Measurements from ENCODE around the gene SBF2.

SBF2 gene

GRCh38 chr11:10076458-10077141, 217.4 kb downstream of the SBF2 start:
- H3K79me2 ChIP-seq (ENCODE audit: control insufficient read depth, low read length): no peaks in the 10 kb centered on the region
- no peaks in the 10 kb centered on the region for H4K20me1 ChIP-seq (ENCODE audit: control insufficient read depth, insufficient read depth, low read depth, low read length)
- no peak for TF ChIP-seq EZH2phosphoT487 (IDR thresholded peaks at IDR 0.05; ENCODE audit: borderline replicate concordance, low read length)
- TF ChIP-seq, protein P1, sequence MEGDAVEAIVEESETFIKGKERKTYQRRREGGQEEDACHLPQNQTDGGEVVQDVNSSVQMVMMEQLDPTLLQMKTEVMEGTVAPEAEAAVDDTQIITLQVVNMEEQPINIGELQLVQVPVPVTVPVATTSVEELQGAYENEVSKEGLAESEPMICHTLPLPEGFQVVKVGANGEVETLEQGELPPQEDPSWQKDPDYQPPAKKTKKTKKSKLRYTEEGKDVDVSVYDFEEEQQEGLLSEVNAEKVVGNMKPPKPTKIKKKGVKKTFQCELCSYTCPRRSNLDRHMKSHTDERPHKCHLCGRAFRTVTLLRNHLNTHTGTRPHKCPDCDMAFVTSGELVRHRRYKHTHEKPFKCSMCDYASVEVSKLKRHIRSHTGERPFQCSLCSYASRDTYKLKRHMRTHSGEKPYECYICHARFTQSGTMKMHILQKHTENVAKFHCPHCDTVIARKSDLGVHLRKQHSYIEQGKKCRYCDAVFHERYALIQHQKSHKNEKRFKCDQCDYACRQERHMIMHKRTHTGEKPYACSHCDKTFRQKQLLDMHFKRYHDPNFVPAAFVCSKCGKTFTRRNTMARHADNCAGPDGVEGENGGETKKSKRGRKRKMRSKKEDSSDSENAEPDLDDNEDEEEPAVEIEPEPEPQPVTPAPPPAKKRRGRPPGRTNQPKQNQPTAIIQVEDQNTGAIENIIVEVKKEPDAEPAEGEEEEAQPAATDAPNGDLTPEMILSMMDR (IDR thresholded peaks at IDR 0.05; ENCODE audit: low read depth, low read length, poor library complexity, severe bottlenecking): peak; percentile 90
- no peak overlapping the region for H3K4me3 ChIP-seq (ENCODE audit: low read length)
- H3K4me1 ChIP-seq (ENCODE audit: control insufficient read depth, low read length): no peaks in the 10 kb centered on the region
- H3K27ac ChIP-seq (ENCODE audit: low read depth, low read length): no peak overlapping the region
- no peaks in the 10 kb centered on the region for H3K9me2 ChIP-seq (replicated peaks; ENCODE audit: control insufficient read depth, low read length)
- no peaks in the 10 kb centered on the region for H3K27me3 ChIP-seq (ENCODE audit: control insufficient read depth, low read length)
- no peaks in the 10 kb centered on the region for H3K36me3 ChIP-seq (ENCODE audit: control insufficient read depth, low read length)
- no peaks in the 10 kb centered on the region for H3F3A ChIP-seq (ENCODE audit: control insufficient read depth, insufficient read depth)
- no peak overlapping the region for H3K4me2 ChIP-seq (ENCODE audit: low read length)
- H3K9me3 ChIP-seq (ENCODE audit: control insufficient read depth, insufficient read depth, low read length): no peaks in the 10 kb centered on the region

DNA sequence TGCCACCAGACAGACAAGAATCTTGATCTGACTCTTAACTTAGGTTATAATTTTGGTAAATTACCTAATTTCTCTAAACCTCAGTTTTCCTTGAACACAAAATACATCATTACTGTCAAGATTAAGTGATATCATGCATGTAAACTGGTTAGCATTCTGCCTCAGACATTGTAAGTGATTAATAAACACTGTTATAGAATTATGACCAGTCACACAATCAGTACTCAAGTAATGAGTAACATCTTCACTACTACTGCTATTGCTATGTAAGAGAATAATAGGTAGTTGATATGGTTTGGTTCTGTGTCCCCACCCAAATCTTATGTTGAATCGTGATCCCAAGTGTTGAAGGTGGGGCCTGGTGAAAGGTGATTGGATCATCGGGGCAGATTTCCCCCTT, 218.9 kb downstream of the SBF2 start:
- no peaks in the 10 kb centered on the region for H3K9me2 ChIP-seq (replicated peaks; ENCODE audit: control insufficient read depth, low read length)
- H3K27me3 ChIP-seq (ENCODE audit: control insufficient read depth, low read length): no peaks in the 10 kb centered on the region
- no peak overlapping the region for H3K27ac ChIP-seq (ENCODE audit: low read depth, low read length)
- no peak overlapping the region for H3K4me3 ChIP-seq (ENCODE audit: low read length)
- no peak overlapping the region for H3K4me2 ChIP-seq (ENCODE audit: low read length)
- no peaks in the 10 kb centered on the region for H4K20me1 ChIP-seq (ENCODE audit: control insufficient read depth, insufficient read depth, low read depth, low read length)
- TF ChIP-seq EZH2phosphoT487 (IDR thresholded peaks at IDR 0.05; ENCODE audit: borderline replicate concordance, low read length): no peak
- TF ChIP-seq, protein P1 (IDR thresholded peaks at IDR 0.05; ENCODE audit: low read depth, low read length, poor library complexity, severe bottlenecking): no peak
- H3K9me3 ChIP-seq (ENCODE audit: control insufficient read depth, insufficient read depth, low read length): no peaks in the 10 kb centered on the region
- H3F3A ChIP-seq (ENCODE audit: control insufficient read depth, insufficient read depth): no peaks in the 10 kb centered on the region
- H3K79me2 ChIP-seq (ENCODE audit: control insufficient read depth, low read length): no peaks in the 10 kb centered on the region
- H3K4me1 ChIP-seq (ENCODE audit: control insufficient read depth, low read length): no peaks in the 10 kb centered on the region
- no peaks in the 10 kb centered on the region for H3K36me3 ChIP-seq (ENCODE audit: control insufficient read depth, low read length)

- no peak overlapping the region for H3K4me2 ChIP-seq (ENCODE audit: low read length)
- TF ChIP-seq EZH2phosphoT487 (IDR thresholded peaks at IDR 0.05; ENCODE audit: borderline replicate concordance, low read length): no peak
- TF ChIP-seq, protein P1 (IDR thresholded peaks at IDR 0.05; ENCODE audit: low read depth, low read length, poor library complexity, severe bottlenecking): no peak
- H3K79me2 ChIP-seq (ENCODE audit: control insufficient read depth, low read length): no peaks in the 10 kb centered on the region
- H3K4me3 ChIP-seq (ENCODE audit: low read length): no peak overlapping the region
- H3K9me3 ChIP-seq (ENCODE audit: control insufficient read depth, insufficient read depth, low read length): no peaks in the 10 kb centered on the region
- no peaks in the 10 kb centered on the region for H3K9me2 ChIP-seq (replicated peaks; ENCODE audit: control insufficient read depth, low read length)
- no peak overlapping the region for H3K27ac ChIP-seq (ENCODE audit: low read depth, low read length)
- no peaks in the 10 kb centered on the region for H3K36me3 ChIP-seq (ENCODE audit: control insufficient read depth, low read length)
- no peaks in the 10 kb centered on the region for H4K20me1 ChIP-seq (ENCODE audit: control insufficient read depth, insufficient read depth, low read depth, low read length)
- no peaks in the 10 kb centered on the region for H3K27me3 ChIP-seq (ENCODE audit: control insufficient read depth, low read length)
- H3F3A ChIP-seq (ENCODE audit: control insufficient read depth, insufficient read depth): no peaks in the 10 kb centered on the region
- H3K4me1 ChIP-seq (ENCODE audit: control insufficient read depth, low read length): no peaks in the 10 kb centered on the region
Measured at GRCh38 chr11:10072841-10073240, 221.2 kb downstream of the SBF2 start.
